AG08395 (cell line): ENCODE measurements around the gene PKNOX1.
"Not testable (repeated sequence)": the region's sequence is repeated elsewhere in the genome, so short reads cannot be mapped to it uniquely, and the experiment has no call there.

Source experiments
- DNase-seq: peaks from one replicate; pipeline ENCODE4 v3.0.0; 2012; ENCODE audit warnings: mixed read lengths, low spot score

PKNOX1 gene

GRCh38 chr21:43045876-43046821 is 71.8 kb downstream of the PKNOX1 start:
- not testable (repeated sequence) for DNase-seq

DNA sequence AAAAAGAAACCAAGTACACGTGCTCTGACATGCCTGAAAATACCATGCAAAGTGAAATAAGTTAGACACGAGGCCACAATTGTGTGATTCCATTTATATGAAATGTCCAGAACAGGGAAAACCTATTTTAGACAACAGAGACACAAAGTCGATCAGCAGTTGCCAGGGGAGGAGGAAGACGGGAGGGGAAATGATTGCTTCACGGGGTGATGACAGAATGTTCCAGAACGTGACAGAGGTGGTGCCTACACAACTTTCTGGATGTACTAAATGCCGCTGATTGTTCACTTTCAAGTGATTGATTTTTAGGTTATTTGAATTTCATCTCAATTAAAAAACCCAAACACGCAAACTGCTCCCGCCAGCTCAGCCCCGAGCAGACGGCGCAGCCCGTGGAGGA is 78.8 kb downstream of the PKNOX1 start:
- not testable (repeated sequence) for DNase-seq

- not testable (repeated sequence) for DNase-seq
Measured at GRCh38 chr21:43062955-43063664, 88.7 kb downstream of the PKNOX1 start.

GRCh38 chr21:43064265-43064917 is 90.0 kb downstream of the PKNOX1 start:
- not testable (repeated sequence) for DNase-seq

DNA sequence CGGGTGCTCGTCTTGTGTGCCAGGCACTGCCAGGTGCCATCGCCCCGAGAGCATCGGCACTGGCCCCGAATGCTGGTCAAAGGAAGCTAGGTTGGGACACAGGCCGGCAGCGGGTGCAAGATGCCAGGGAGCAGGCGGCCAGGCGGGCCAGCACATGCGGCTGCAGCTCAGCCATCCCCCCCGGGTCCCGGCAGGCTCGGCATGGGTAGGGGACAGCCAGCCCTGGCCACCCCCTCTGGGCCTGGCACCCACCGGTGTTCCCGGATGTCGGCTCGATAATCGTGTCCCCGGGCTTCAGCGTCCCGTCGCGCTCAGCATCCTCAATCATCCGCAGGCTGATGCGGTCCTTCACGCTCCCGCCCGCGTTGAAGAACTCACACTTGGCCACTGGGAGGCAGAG is 91.6 kb downstream of the PKNOX1 start:
- DNase-seq, result not testable (repeated sequence)

DNA sequence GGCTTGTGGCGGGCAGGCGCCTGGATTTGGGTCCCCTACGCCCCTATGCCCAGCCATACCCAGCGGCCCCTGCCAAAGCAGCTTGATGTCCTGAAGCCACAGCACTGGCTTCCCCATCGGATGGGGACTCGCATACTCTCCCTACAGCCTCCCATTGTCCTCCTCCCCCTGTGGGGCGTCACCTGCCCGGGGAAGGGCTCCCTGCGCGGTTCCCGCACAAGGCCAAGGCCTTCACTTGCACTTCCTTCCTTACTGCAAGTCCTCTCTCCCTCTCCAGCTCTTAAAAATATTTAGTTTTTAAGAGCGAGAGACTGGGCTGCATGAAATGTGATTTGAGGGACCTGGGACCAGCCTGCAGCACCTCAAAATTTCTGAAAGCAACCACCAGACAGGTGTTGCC is 92.3 kb downstream of the PKNOX1 start:
- DNase-seq, result not testable (repeated sequence)

DNA sequence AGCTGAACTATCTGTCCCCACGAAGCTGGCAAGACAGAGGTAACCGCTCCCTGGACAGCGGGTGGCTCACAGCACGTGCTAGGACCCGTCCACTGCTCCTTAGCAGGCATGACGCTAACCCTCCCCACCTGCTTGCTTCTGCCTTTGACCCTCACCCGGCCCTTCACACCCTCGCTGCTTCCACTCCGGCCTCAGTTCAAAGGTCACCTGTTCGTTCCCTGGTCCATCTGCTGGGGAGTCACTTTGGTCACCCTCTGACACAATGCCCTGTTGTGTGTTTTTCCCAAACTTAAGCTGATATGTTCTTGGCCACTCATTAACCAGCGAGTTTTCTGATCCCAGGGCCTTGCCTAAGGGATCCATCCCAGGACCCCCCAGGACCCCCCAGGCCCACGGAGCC is 93.7 kb downstream of the PKNOX1 start:
- not testable (repeated sequence) for DNase-seq

DNA sequence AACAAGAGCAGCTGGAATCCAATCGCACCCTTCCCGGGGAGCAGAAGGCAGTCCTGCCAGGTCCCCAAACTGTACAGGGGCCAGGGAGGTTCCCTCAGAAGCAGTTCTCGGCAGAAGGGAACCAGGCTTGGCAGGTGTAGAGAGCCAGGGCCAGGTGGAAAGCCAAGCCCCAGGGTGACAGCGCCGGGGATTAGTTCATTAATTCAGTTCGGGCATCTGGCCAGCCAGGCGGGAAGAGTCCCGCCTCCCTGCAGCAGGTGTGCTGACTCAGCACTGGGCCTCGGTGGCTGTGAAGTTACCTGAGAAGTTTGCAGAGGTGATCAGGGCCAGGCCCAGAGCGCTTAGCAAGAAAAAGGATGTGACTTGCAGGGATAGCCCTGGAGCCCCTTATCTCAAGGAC is 95.3 kb downstream of the PKNOX1 start:
- DNase-seq, result not testable (repeated sequence)

GRCh38 chr21:43072742-43073141 is 98.4 kb downstream of the PKNOX1 start:
- not testable (repeated sequence) for DNase-seq

GRCh38 chr21:43074401-43075169 is 100.2 kb downstream of the PKNOX1 start:
- not testable (repeated sequence) for DNase-seq

- not testable (repeated sequence) for DNase-seq
Measured at GRCh38 chr21:43075170-43076022, 101.0 kb downstream of the PKNOX1 start, which contains the start of gene CBS. CBS (minus strand) TSS chr21:43075835; CDS start chr21:43072193, 3,642 bp downstream.

GRCh38 chr21:43076023-43076637 is 101.8 kb downstream of the PKNOX1 start:
- not testable (repeated sequence) for DNase-seq

DNA sequence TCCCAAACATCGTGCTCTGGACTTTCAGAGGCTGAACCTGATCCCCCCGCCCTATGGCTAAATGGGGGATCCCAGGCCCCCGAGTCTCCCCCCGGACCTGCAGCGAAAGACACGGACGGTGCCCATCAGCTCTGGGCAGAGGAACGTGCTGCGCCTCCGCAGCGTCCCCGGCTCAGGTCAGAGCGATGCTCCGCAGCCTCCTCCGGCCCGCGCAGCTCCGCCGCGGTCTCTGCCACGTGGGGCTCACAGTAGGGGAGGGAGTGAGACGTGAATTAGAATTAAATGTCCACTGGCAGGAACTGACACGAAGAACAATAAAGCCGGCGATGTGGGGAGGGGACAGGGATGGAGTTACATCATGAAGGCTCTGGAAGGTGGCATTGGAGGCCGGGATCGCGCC is 102.3 kb downstream of the PKNOX1 start:
- DNase-seq, result not testable (repeated sequence)

- DNase-seq, result not testable (repeated sequence)
Measured at GRCh38 chr21:43082587-43083300, 108.4 kb downstream of the PKNOX1 start.
